Measurements from ENCODE around the gene SBF1.

- no peak for TF ChIP-seq ZNF274 (CRISPR knock-in tag; IDR thresholded peaks at IDR 0.05)
- no peak for TF ChIP-seq REST (IDR thresholded peaks at IDR 0.05; ENCODE audit: borderline replicate concordance in 1 of 2, low read depth in 1 of 2, low read length in 2 of 2)
- no peak for TF ChIP-seq ZBTB33 (CRISPR knock-in tag; IDR thresholded peaks at IDR 0.05)
Observed at GRCh38 chr22:50435291-50436014, 39.4 kb downstream of the SBF1 start.

All from HepG2 (cell line).